Measurements from ENCODE around the gene ARMH3. TPM values are rescaled to one million over a fixed set of nuclear protein-coding genes. Genes with fewer than 3 reads are reported as not detected.

The ARMH3 gene
- total RNA-seq, 3 donors from 2014 or later, result 18.4 to 27.4 (median 22.4) TPM

- Histone ChIP-seq H3K4me1 (no peaks in the 10 kb centered on the region), H3K27ac (no peak overlapping the region), H3K36me3 (no peaks in the 10 kb centered on the region), H3K27me3 (no peaks in the 10 kb centered on the region), H3K4me3 (no peak overlapping the region), H3K9me3 (no peaks in the 10 kb centered on the region)
- no peak for TF ChIP-seq CTCF (IDR thresholded peaks at IDR 0.05)
- no peak for TF ChIP-seq POLR2AphosphoS5 (IDR thresholded peaks at IDR 0.05)
- no peak for TF ChIP-seq POLR2A (IDR thresholded peaks at IDR 0.05)
- intact Hi-C loops (cut with DNase I; ENCODE audit: low total_unique reads), result no loop called here
- DNase-seq (ENCODE audit: low spot score in 2 of 2), result no peak
Measured at GRCh38 chr10:102001435-102002068, 54.4 kb downstream of the ARMH3 start.

GRCh38 chr10:101997803-101998202 lies 58.2 kb downstream of the ARMH3 start:
- H3K27ac ChIP-seq, result no peak overlapping the region
- intact Hi-C loops (cut with DNase I; ENCODE audit: low total_unique reads), result loop anchor here (2.0 kb wide), 1 partner anchor 65 kb away; no protein-coding TSS in a partner anchor
- no peaks in the 10 kb centered on the region for H3K9me3 ChIP-seq
- H3K27me3 ChIP-seq, result no peaks in the 10 kb centered on the region
- no peaks in the 10 kb centered on the region for H3K4me1 ChIP-seq
- no peaks in the 10 kb centered on the region for H3K36me3 ChIP-seq
- DNase-seq (ENCODE audit: low spot score in 2 of 2), result no peak
- no peak overlapping the region for H3K4me3 ChIP-seq
- TF ChIP-seq CTCF (IDR thresholded peaks at IDR 0.05) (no peak), POLR2AphosphoS5 (IDR thresholded peaks at IDR 0.05) (no peak), POLR2A (IDR thresholded peaks at IDR 0.05) (no peak)

DNA sequence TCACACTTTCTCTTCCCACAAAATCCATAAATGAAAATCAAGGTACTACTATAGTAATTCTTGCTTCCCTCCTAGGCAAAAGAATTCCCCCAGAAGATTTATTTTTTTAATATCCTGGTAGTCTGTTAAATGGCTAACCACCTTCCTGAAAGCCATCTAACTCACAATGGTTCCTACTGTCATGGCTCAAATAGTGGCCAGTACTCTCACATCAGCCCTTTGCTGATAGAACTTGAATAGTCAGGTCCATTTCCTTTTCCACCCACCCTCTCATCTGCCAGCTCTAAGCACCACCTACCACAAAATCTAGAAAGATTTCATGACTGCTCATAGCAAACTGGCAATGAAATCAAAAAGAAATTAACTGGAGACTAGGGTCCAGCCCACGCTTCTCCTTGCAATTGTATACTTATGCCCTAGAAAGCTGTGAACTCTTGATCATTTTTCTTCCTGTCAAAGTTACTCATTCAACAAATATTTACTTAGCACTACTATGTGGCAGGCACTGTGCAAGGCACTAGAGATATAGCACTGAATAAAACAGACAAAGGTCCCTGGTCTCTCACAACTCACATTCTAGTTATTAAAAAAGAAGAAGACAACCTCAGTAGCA lies 60.4 kb downstream of the ARMH3 start:
- TF ChIP-seq POLR2A (IDR thresholded peaks at IDR 0.05), result no peak
- no peak for TF ChIP-seq CTCF (IDR thresholded peaks at IDR 0.05)
- no peak for TF ChIP-seq POLR2AphosphoS5 (IDR thresholded peaks at IDR 0.05)
- no peaks in the 10 kb centered on the region for H3K4me1 ChIP-seq
- H3K27ac ChIP-seq, result no peak overlapping the region
- intact Hi-C loops (cut with DNase I; ENCODE audit: low total_unique reads), result no loop called here
- no peaks in the 10 kb centered on the region for H3K9me3 ChIP-seq
- no peaks in the 10 kb centered on the region for H3K36me3 ChIP-seq
- H3K4me3 ChIP-seq, result no peak overlapping the region
- no peak for DNase-seq (ENCODE audit: low spot score in 2 of 2)
- no peaks in the 10 kb centered on the region for H3K27me3 ChIP-seq

- Histone ChIP-seq H3K4me3 (no peak overlapping the region), H3K27me3 (no peaks in the 10 kb centered on the region), H3K9me3 (no peaks in the 10 kb centered on the region), H3K4me1 (no peaks in the 10 kb centered on the region), H3K36me3 (no peaks in the 10 kb centered on the region), H3K27ac (no peak overlapping the region)
- no peak for DNase-seq (ENCODE audit: low spot score in 2 of 2)
- no peak for TF ChIP-seq POLR2A (IDR thresholded peaks at IDR 0.05)
- intact Hi-C loops (cut with DNase I; ENCODE audit: low total_unique reads), result loop anchor here (5.0 kb wide), 1 partner anchor 714 kb away; no protein-coding TSS in a partner anchor
Measured at GRCh38 chr10:101993651-101994200, 62.2 kb downstream of the ARMH3 start.

DNA sequence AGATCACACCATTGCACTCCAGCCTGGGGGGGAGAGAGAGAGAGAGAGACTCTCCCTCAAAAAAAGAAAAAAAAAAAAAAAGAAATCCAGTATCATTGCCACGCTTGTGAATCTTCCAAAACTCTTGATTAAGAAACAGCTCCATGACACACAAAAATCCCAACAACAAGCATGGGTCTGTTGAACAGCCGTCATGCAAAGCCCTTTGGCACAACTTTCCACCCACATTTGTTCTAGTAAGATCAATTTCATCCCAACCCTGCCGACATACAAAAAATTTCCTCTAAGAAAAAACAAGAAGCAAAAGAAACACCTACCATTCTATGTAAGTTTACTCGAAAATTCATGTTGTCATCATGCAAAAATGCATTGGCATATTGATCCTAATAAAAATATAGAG lies 62.8 kb downstream of the ARMH3 start:
- intact Hi-C loops (cut with DNase I; ENCODE audit: low total_unique reads), result loop anchor here (5.0 kb wide), 1 partner anchor 714 kb away; no protein-coding TSS in a partner anchor
- Histone ChIP-seq H3K9me3 (no peaks in the 10 kb centered on the region), H3K27ac (no peak overlapping the region), H3K4me1 (no peaks in the 10 kb centered on the region), H3K27me3 (no peaks in the 10 kb centered on the region), H3K4me3 (no peak overlapping the region), H3K36me3 (no peaks in the 10 kb centered on the region)
- no peak for TF ChIP-seq POLR2AphosphoS5 (IDR thresholded peaks at IDR 0.05)
- TF ChIP-seq POLR2A (IDR thresholded peaks at IDR 0.05), result no peak
- TF ChIP-seq CTCF (IDR thresholded peaks at IDR 0.05), result no peak
- no peak for DNase-seq (ENCODE audit: low spot score in 2 of 2)

All from breast epithelium (tissue), 4 donors.